ENCODE measurements around the gene TTC39A.

The TTC39A gene

DNA sequence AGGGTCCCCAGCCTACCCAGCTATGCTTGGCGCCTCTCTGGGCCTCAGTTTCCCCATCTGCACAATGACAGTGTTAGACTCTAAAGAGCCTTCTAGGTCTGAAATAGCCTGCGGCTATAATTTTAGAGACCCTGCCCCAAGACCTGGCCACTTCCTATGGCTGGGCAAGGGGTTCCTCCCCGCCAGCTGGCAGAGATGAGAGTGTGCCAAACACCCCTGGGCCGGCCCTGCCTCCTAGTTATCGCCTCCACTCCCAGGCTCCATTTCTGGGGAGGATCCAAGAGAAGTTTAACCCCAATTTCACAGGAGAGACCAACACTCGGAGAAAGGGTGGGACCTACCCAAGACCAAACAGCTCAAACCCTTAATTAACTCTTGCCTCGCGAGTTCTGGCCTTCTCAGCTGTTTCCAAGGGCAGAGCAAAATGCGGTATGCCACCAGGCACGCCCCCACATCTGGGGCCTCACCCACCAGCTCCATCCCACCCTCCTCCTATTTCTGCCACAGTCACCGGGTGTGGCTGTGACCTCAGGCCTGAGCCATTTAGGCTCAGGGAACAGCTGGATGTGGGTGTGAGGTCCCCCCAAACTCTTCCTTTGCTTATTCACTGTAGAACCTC lies 35.7 kb downstream of the TTC39A start:
- DNase-seq (ENCODE audit: low read depth), result no peak
- TF ChIP-seq CTCF (conservative IDR thresholded peaks at IDR 0.05; ENCODE audit: low read depth, low read length), result no peak
- no peak overlapping the region for H3K4me3 ChIP-seq (ENCODE audit: low read length)

GRCh38 chr1:51293898-51294515 lies 36.4 kb downstream of the TTC39A start:
- TF ChIP-seq CTCF (conservative IDR thresholded peaks at IDR 0.05; ENCODE audit: low read depth, low read length), result no peak
- no peak overlapping the region for H3K4me3 ChIP-seq (ENCODE audit: low read length)
- DNase-seq (ENCODE audit: low read depth), result no peak

GRCh38 chr1:51290489-51290847 lies 39.9 kb downstream of the TTC39A start:
- no peak overlapping the region for H3K4me3 ChIP-seq (ENCODE audit: low read length)
- DNase-seq (ENCODE audit: low read depth), result no peak
- no peak for TF ChIP-seq CTCF (conservative IDR thresholded peaks at IDR 0.05; ENCODE audit: low read depth, low read length)

- no peak overlapping the region for H3K4me3 ChIP-seq (ENCODE audit: low read length)
- no peak for TF ChIP-seq CTCF (conservative IDR thresholded peaks at IDR 0.05; ENCODE audit: low read depth, low read length)
These were observed 40.5 kb downstream of the TTC39A start for GRCh38 chr1:51289676-51290488.

DNA sequence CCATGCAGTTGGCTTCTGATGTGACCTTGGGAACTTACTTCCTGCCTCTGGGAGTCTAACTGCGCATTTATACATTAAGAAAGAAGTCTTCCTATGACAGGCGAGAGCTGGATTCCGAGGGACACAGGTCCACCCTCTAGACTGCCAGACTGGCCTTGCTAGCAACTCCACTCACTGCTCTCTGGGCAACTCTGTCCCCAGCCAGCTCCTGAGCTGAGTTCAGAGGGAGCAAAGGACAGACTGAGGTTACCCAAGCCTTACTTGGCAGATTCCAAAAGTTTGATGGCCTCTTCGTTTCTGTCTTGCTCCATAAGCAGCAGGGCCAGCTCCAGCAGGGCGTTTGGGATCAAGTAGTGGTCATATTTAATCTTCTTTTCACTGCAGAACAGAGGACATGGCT lies 41.8 kb downstream of the TTC39A start:
- no peak for TF ChIP-seq CTCF (conservative IDR thresholded peaks at IDR 0.05; ENCODE audit: low read depth, low read length)
- no peak for DNase-seq (ENCODE audit: low read depth)
- H3K4me3 ChIP-seq (ENCODE audit: low read length), result no peak overlapping the region

More at GRCh38 chr1:51289676-51290488, 40.5 kb downstream of the TTC39A start:
- DNase-seq (ENCODE audit: low read depth), result no peak

- no peak for TF ChIP-seq CTCF (conservative IDR thresholded peaks at IDR 0.05; ENCODE audit: low read depth, low read length)
- DNase-seq (ENCODE audit: low read depth), result no peak
- no peak overlapping the region for H3K4me3 ChIP-seq (ENCODE audit: low read length)
These were observed 42.4 kb downstream of the TTC39A start for GRCh38 chr1:51287966-51288365.

Data from retinal pigment epithelial cell (primary cell).